IPS-18c (cell line): ENCODE data around the gene HMGN4.
A peak's percentile ranks its signal among the peaks of the same experiment; 100 is the strongest.

ENCODE experiments used
- H3K4me3 ChIP-seq: 2 replicates; pipeline ENCODE4 v1.7.0; 2013; ENCODE audit warnings: low read depth, mild to moderate bottlenecking, low read length, moderate library complexity; ENCODE audit not compliant: insufficient read depth
- H3K9me3 ChIP-seq: one replicate; pipeline ENCODE4 v1.6.1; 2013; ENCODE audit warnings: mild to moderate bottlenecking, low read length, moderate library complexity; ENCODE audit not compliant: control insufficient read depth, insufficient read depth

HMGN4 gene

GRCh38 chr6:26593278-26594130, 55.3 kb downstream of the HMGN4 start:
- Histone ChIP-seq H3K9me3 (no peaks in the 10 kb centered on the region), H3K4me3 (peak overlapping the region; percentile 45; the same call in 1 of the 2 replicates)

GRCh38 chr6:26594131-26594498, 55.9 kb downstream of the HMGN4 start:
- no peaks in the 10 kb centered on the region for H3K9me3 ChIP-seq
- H3K4me3 ChIP-seq: peak overlapping the region; percentile 45

GRCh38 chr6:26594730-26595632, 56.8 kb downstream of the HMGN4 start:
- H3K9me3 ChIP-seq: no peaks in the 10 kb centered on the region
- peak overlapping the region; percentile 69; the same call in 1 of the 2 replicates for H3K4me3 ChIP-seq

- Histone ChIP-seq H3K9me3 (no peaks in the 10 kb centered on the region), H3K4me3 (peak overlapping the region; percentile 69)
Measured at GRCh38 chr6:26595669-26596269, 57.6 kb downstream of the HMGN4 start.
